Measurements from ENCODE around the gene RBM14.
"Not testable (repeated sequence)": the region's sequence is repeated elsewhere in the genome, so short reads cannot be mapped to it uniquely, and the experiment has no call there.

RBM14 gene

GRCh38 chr11:66598993-66599392, 17.4 kb upstream of the RBM14 start:
- no peak for ATAC-seq

- no peak for ATAC-seq
Measured at GRCh38 chr11:66600219-66600618, 16.2 kb upstream of the RBM14 start.

GRCh38 chr11:66600631-66601233, 15.7 kb upstream of the RBM14 start:
- ATAC-seq, result no peak

- no peak for ATAC-seq
Measured at GRCh38 chr11:66603072-66603471, 13.4 kb upstream of the RBM14 start.

GRCh38 chr11:66604155-66604554, 12.3 kb upstream of the RBM14 start:
- ATAC-seq, result no peak

GRCh38 chr11:66606608-66607007, 9.8 kb upstream of the RBM14 start:
- ATAC-seq, result not testable (repeated sequence)

- no peak for ATAC-seq
Measured at GRCh38 chr11:66607126-66607834, 9.2 kb upstream of the RBM14 start.

- no peak for ATAC-seq
Measured at GRCh38 chr11:66609721-66610617, 6.5 kb upstream of the RBM14 start.

GRCh38 chr11:66612458-66612857, 4.0 kb upstream of the RBM14 start:
- ATAC-seq, result no peak

- ATAC-seq, result no peak
Measured at GRCh38 chr11:66614073-66614472, 2.4 kb upstream of the RBM14 start.

- no peak for ATAC-seq
Measured at GRCh38 chr11:66617155-66617834, 865 bp downstream of the RBM14 start.

- no peak for ATAC-seq
Measured at GRCh38 chr11:66619080-66619554, 2.7 kb downstream of the RBM14 start.

GRCh38 chr11:66624450-66624849, 8.0 kb downstream of the RBM14 start:
- ATAC-seq, result no peak

GRCh38 chr11:66625041-66625751, 8.8 kb downstream of the RBM14 start:
- no peak for ATAC-seq

GRCh38 chr11:66625752-66626149, 9.3 kb downstream of the RBM14 start:
- ATAC-seq, result no peak

- ATAC-seq, result no peak
Measured at GRCh38 chr11:66626382-66626781, 10.0 kb downstream of the RBM14 start.

- ATAC-seq, result no peak
Measured at GRCh38 chr11:66626926-66627325, 10.5 kb downstream of the RBM14 start.

- ATAC-seq, result no peak
Measured at GRCh38 chr11:66628061-66628603, 11.7 kb downstream of the RBM14 start.

GRCh38 chr11:66629356-66629755, 12.9 kb downstream of the RBM14 start:
- ATAC-seq, result no peak

- no peak for ATAC-seq
Measured at GRCh38 chr11:66631883-66632282, 15.5 kb downstream of the RBM14 start.

- peak in 1 of 2 donors; percentile 30 for ATAC-seq
Measured at GRCh38 chr11:66632952-66633351, 16.5 kb downstream of the RBM14 start.

- no peak for ATAC-seq
Measured at GRCh38 chr11:66636411-66636810, 20.0 kb downstream of the RBM14 start.
